Measurements from ENCODE around the gene IFRD2. TPM values are rescaled to one million over a fixed set of nuclear protein-coding genes. Genes with fewer than 3 reads are reported as not detected.
"Not testable (repeated sequence)": the region's sequence is repeated elsewhere in the genome, so short reads cannot be mapped to it uniquely, and the experiment has no call there.

IFRD2 gene
- total RNA-seq, 1 donor from 2014 or later = 92.2 TPM

DNA sequence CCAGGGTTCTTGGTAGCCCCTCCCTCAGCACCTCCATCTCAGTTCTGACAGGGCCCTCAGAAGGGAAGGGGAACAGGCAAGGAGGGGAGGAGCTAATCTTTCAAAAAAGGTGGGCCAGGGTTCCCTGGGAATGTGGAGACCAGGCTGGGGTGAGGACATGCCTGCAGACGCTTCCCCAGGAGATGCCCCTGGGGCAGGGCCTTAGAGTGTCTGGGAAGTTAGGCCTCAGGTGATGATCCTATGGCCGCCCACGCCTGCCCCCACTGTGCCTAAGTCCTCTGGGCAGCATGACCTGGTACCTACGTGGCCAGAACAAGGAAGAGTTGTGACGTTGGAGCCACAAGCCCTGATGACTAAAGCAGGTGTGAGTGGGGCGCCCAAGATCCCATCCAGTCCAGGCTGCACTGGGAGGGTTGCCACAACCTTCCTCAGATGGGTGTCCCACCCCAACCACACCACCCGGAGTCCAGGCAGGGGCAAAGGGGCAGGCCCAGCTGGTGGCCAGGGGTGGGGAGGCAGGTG lies 27.2 kb downstream of the IFRD2 start:
- no peak for DNase-seq

DNA sequence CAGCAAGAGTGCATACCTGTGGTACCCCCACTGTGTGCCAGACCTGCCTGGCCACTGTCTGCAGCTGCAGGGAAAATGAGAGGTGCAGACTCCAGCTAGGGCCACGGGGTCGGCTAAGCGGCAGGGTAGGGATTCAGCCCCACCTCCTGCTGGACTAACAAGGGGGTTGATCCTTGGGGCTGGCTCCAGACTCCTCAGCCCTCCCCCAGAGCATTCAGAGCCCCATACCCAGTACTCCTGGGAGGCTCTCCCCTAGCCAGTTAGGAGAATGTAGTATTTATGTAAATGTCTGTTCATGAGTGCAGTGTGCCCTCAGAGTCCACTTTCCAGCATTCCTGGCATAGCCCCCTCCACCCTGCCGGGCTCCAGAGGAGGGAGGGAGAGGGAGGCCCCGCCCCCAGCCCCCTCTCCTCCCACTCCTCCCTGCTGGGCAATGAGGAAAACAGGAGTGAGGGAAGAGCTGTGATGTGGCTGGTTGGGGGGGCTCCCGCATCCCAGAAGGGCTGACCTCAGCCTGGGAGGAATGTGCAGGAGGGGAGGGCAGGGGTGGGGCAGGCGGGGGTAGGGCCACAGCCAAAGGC lies 27.8 kb downstream of the IFRD2 start:
- peak; percentile 40 for DNase-seq

DNA sequence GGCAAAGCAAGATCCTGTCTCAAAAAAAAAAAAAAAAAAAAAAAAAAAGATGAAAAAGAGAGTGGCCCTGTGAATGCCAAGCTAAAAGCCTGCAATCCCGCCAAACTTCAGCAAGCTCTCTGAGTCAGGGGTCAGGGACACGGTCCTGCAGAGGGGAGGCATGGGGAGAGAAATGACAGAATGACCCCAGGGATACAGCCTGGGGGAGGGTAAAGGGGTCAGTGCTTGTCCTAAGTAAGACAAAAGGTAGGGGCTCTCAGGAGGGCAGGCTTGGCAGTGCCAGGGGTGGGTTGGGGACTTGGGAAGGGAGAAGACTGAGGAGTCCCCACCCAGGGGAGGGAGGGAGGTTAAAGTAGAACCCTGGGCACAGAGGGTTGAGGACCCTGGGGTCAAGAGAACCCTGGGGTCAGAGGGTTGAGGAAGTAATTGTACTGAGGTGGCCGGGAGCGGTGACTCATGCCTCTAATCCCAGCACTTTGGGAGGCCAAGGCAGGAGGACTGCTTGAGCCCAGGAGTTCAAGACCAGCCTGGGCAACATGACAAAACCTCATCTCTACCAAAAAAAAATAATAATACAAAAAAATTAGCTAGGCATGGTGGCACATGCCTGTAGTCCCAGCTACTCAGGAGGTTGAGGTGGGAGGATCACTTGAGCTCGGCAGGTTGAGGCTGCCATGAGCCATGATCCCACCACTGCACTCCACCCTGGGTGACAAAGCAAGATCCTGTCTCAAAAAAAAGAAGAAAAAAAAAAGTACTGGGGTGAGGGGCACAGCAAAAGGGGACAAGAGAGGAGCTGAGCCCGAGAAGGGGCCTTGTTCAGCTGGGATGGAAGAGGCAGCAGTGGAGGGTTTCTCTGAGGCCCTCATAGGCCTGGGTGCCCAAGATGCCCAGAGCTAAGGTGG lies 28.5 kb downstream of the IFRD2 start:
- DNase-seq = no peak

DNA sequence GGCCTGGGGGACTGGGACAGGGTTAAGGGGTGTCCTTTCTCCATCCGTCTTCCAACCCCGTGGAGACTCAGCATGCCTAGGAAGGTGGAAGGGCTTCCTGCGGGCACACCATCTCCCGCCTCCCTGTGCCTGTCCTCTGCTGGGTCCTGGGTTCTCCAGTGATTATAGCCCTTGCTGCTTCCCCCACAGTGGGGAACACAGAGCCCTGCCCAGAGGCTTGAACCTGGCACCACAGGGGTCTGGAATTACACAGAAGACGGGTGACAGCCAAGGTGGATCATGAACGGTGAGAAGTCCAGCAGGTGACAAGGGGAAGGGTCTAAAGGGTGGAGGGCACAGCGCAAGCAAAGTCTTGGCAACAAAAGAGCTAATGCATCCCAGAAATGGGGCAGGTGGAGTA lies 29.5 kb downstream of the IFRD2 start:
- no peak for DNase-seq

DNA sequence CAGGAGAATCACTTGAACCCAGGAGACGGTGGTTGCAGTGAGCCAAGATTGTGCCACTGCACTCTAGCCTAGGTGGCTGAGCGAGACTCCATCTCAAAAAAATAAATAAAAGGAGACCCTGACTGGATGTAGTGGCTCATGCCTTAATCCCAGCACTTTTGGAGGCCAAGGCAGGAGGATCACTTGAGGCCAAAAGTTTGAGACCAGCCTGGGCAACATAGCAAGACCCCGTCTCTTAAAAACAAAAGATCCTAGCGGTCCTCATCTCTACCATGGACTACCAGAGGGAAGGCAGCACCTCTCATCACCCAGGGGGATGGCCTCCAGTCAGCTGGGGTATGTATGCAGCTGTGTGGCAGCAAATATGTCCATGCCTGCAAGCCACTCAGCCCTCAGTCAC lies 30.0 kb downstream of the IFRD2 start:
- DNase-seq = not testable (repeated sequence)

DNA sequence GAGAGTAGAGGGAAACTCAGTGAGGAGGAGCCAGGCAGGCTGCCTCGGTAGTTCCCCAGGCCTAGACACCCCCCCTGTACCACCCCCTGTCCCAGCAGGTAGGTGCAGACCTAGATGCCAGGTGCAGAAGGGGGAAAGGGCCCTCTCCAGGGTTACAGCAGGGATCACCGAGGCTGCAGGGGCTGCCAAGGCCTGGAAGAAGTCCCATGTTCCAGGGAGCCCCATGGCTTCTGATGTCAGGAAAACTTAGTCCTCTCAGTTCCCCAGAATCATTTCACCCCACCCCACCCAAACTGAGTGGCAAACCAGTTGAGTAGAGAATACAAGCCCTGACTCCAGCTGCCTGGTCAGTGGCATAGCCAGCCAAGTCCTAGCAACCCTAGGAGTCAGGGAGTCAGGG lies 30.7 kb downstream of the IFRD2 start:
- no peak for DNase-seq

DNA sequence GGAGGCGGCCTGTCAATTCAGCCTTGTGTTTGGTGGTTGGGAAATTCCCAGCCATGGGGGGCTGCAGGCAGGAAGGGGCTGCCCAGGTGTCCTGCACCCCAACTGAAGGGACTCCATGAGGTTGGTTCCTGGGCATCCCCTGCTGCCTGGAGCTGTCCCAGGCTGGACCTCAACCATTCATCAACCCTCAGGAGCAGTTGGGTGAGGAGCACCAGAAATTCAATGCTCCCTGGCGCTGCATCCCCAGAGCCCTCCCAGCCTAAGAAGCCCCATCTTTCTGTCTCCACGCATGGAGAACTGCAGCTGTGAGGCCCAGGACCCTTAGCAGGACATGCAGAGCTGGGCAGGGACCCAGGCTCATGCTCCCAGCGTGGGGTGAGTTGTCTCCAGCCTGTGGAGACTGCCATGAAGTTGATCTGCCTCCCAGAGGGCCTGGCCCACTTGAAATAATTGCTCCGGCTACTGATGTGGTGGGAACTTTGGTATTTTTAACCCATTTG lies 31.2 kb downstream of the IFRD2 start:
- DNase-seq = no peak

DNA sequence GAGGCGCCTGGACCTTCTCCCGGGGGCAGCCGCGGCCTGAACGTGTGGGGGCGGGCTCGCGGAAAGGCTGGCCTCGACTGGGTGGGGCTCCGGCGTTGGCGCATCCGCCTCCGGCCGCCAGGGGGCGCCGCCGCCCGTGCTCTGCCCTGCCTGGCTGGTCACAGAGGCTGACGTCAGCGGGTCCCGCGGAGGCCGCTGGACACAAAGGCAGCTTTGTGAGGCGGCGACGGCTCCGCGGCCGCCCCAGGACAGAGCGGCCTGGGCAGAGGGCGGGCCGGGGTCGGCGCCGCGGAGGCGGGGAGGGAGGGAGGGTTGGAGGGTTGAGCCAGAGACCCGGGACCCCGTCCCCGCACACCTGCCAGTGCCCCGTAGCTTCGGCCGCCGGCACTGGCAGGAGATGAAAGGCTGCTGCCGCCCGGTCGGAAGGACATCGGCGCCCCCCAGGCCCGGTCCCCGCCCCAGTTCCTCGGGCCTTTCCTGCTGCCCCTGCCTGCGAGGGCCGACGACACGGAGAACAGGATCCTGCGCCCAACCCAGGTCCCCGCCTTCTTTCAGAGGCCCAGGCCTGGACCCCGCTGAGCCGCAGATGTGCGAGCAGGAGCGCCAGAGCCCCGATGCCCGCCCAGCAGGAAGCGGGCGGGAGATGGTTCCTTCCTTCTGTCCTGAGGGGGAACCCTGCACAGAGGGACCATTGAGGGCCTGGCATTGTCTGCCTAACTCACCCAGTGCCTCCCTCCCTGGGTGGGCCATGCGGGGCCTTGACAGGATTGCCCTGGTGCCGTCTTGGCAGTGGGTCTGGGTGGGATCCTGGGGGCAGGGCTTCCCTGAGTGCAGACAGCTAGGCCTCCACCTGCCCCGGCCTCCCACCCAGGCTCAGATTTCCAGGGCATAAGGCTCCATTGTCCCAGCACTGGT lies 31.9 kb downstream of the IFRD2 start:
- DNase-seq = peak; percentile 96

DNA sequence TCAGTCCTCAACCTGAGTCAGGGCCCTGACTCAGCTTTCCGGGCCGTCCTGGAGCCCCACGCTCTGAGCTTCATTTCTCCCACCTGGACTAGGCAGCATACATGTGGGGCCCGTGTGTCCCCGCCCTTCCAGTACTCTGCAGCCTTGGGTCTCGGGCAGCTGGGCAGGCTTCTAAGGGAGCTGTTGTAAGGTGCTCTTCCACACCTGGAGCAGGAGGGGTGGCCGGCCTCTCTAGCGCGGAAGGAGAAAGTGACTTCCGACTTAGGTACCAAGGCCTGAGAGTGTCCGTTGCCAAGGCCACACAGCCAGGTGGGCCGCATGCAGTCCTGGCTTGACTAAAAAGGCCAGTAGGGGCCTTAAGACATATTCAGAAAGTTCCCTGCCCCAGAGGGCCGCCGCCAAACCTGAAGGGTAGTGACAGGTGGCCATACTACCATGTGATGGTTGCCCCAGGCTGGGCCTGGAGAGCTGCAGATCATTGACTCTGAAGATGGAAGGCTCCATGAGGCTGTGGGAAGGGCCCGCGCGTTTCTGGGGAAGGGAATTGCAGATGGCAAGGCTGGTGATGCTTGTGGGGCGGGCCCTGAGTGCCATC lies 32.7 kb downstream of the IFRD2 start:
- DNase-seq = no peak

DNA sequence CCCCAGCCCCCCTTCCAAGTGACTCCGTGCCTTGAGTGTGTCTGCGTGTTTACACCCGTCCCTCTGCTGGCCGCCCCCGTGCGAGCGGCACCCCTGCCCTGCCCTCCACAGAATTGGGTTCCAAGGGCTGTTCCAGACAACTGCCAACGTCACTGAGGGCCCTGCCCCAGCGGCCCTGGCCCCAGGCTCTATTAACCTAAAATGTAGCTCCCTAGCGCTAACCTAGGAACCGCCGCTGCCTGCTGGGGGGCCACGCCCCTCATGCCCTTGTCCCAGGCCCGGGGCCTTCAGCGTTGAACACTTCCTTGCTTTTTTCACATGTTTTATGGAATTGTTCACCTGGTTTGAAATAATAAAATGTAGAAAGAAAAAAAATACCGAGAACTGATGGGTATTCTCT lies 33.2 kb downstream of the IFRD2 start:
- DNase-seq = no peak

DNA sequence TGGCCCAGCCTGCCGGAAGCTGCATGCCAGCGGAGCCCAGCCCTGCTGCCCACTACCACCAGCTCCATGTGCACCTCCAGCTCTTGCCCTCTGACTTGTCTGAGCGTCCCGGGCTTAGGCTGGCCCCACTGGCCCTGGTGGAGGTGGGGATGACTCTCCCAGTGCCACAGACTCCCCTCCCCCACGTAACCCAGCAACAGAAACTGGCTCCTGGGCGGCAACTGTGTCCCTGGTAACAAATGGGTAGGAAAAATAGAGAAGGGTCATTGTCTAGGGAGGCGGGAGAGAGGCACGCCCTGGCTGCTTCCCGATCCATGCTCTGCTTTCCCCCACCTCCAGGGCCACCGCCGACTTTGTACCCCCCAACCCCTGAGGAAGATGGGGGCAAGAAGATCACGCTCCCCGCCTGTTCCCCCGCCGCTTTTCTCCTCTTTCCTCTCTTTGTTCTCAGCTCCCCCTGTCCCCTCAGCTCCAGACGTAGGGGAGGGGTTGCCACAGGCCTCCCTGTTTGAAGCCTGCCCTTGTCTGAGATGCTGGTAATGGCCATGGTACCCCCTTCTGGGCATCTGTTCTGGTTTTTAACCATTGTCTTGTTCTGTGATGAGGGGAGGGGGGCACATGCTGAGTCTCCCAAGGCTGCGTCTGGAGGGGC lies 34.1 kb downstream of the IFRD2 start:
- no peak for DNase-seq

DNA sequence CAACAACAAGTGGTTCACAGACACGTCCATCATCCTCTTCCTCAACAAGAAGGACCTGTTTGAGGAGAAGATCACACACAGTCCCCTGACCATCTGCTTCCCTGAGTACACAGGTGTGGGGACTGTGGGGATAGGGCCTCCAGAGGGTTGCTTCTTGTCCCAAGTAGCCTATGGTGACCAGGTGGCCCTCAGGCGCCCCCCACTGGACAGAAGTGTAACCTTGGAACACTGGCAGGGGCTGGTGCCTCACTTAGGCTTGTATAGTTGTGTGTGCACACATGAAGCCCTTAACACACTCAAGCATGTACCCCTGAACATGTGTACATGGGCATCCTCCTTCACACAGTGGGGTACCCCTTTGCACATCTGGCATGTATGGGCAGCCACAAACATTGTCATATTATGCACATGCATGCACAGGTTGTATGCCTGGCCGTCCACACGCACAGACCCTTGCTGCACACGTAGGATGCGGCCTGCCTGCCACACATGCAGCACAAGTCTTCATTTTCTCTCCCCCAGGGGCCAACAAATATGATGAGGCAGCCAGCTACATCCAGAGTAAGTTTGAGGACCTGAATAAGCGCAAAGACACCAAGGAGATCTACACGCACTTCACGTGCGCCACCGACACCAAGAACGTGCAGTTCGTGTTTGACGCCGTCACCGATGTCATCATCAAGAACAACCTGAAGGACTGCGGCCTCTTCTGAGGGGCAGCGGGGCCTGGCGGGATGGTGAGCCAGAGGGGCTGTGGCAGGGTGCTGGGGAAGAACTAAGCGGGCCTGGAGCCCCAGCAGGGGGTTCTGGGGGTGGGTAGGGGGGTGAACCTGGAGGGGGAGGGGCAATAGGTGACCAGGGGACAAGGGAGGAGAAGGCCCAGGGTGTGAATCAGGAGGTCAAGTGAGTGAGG lies 35.0 kb downstream of the IFRD2 start:
- DNase-seq = peak; percentile 77

DNA sequence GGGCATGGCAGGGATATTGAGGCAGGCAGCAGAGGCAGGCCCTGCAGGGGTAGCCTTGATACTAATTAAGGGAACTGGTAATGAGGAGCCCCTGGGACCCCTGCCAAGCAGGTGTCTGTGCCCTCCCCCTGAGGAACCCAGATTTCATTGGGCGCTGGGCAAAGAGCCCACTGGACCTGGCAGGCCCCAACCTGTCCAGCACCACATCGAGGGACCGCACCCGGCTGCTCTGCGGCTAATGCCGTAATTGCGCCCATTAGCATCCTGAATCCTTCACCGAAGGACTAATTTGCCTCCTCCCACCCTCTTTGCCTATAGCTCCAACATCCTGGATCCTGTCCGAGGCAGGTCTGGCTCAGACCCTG lies 37.0 kb downstream of the IFRD2 start:
- no peak for DNase-seq

DNA sequence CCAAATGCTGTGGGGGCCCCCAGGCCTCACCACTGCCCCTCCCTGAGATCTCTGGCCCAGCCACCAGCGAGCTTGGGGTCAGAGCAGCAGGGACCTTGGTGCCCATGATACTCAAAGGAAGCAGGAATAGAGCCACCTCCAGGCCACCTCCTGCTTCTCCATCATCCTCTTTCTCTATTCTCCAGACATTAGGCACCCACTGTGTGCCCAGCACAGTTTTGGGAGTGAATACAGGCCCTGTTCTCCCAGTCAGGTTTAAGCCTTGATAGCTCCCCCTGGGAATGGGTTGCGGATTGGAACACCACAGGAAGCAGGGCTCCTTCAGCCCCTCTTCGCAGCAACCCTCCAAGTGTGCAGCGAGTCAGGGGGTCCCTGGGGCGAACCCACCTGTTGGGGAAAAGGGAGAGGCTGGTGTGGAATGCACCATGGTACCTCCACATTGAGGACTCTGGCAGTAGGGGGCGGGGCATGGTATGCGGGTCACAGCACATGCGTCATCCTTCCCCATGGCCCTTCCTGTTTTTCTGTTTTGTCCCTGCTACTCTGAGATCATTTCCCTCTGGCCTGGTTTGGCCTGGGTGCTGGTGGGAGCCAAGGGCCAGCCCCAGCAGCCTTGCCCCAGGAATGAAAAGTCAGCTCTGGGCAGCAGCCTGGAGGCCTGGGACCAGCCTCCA lies 37.5 kb downstream of the IFRD2 start:
- peak; percentile 94 for DNase-seq

DNA sequence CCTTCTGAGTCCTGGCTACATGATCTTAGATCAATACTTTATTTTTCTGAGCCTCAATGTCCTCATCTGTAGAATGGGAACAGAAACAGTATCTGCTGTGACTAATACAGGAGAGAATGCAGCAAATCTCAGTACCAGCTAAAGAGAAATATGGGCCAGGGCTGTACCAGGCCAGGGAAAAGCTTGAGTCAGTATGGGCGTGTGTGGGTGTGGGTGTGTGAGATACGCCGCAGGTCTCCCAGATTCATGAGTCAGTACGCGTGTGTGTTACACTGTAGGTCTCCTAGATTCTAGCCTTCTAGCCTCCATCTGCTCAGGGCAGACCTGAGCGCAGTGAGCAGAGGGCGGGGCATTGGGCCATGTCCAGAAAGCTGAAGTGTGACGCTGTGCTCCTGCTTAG lies 41.0 kb downstream of the IFRD2 start:
- DNase-seq = peak; percentile 79

DNA sequence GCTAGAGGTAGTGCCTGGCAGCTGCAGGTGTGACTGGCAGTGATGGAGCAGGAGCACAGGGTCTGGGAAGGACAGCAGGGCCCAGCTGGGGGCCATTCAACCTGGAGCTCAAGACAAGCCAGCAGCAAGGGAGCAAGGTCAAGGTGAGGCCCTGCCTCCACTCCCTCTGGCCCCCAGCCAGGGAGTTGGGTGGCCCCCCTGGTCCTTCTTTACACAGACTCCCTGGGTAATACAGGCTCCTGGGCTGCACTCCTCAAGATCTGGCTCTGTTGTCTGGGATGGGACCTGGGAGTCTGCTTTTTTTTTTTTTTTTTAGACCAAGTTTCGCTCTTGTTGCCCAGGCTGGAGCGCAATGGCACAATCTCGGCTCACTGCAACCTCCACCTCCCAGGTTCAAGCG lies 41.7 kb downstream of the IFRD2 start:
- no peak for DNase-seq

DNA sequence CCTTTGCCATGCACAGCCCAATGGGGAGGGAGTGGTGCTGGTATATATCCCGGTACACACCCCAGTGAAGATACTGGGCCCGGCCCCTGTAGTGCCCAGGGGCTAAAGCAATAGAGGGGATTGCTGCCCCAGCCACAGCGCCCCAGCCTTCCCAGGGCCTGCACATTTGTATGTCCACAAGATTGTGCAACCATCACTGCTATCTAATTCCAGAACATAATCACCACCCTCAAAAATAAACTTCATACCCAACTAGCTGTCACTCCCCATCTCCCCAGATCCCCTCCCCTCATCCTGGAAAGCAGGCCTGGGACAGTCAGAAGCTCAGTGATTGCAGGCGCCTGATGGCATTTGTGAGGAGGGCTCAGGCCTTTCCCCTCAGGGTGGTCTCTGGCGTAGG lies 42.8 kb downstream of the IFRD2 start:
- DNase-seq = no peak

DNA sequence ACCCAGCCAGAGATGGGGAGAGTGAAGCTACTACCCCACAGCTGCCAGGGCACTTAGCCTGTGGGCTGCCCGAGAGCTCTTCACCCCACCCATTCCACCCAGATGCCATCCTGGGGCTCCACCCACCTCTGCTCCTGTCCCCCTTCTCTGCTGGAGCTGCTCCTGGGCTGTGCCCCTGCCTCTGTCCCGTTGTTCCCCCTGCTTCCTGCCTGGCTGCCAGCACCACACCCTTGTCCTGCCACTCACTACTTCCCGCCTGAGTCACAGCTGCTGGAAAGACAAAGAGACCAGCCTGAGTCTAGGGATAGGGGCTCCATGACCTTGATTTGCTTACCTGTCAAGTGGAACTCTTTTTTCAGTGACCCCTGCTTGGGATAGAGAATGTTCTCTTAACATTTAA lies 43.8 kb downstream of the IFRD2 start:
- peak; percentile 76 for DNase-seq

DNA sequence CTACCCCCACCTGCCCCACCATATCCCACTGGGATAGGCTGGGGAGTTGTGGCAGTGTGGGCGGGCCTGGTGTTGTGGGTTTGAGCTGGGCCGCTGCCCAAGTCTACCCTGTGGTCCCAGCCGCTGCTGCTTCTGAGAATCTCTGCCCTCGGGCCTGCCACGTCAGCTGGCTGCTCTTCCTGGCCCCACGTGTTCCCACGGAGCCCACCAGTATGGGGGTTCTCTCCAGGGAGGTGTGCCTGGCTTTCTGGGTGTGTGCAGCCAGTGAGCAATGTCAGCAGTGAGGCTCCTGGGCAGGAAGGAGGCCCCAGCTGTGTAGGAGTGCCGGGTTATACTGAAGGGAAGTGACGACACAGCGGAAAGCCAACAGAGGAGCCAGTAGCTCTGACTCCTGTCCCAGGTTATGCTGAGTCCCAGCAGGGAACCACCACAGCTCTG lies 45.7 kb downstream of the IFRD2 start:
- DNase-seq = peak; percentile 87
